Effector CD8-positive, alpha-beta T cell (primary cell): ENCODE measurements around the gene ZNF101.

Experiments
- DNase-seq: peaks from one replicate; lab custom pipeline; 2025; lab: John Stamatoyannopoulos, UW
- total RNA-seq, 4 experiments: gene quantifications; one replicate each; lab custom pipeline; 2026; lab: John Stamatoyannopoulos, UW

Gene ZNF101
- total RNA-seq = 87.6 to 221 (median 139) reads per million in 4 experiments

- DNase-seq = peak; percentile 87
Observed at GRCh38 chr19:19668230-19669012, at the start of gene ZNF101. ZNF101 (plus strand) TSS chr19:19668839; CDS start chr19:19668964, 125 bp downstream.

GRCh38 chr19:19619181-19619848, 49.3 kb upstream of the ZNF101 start:
- DNase-seq = no peak

GRCh38 chr19:19619849-19620210, 48.8 kb upstream of the ZNF101 start:
- no peak for DNase-seq

- DNase-seq = no peak
Observed at GRCh38 chr19:19623383-19623782, 45.3 kb upstream of the ZNF101 start.

GRCh38 chr19:19624032-19624570, 44.5 kb upstream of the ZNF101 start:
- DNase-seq = no peak

- no peak for DNase-seq
Observed at GRCh38 chr19:19626516-19627472, 41.8 kb upstream of the ZNF101 start.

GRCh38 chr19:19627621-19628500, 40.8 kb upstream of the ZNF101 start, which contains the start of gene LPAR2:
LPAR2 (minus strand) TSS chr19:19628220; CDS start chr19:19627275, 945 bp downstream.
- peak; percentile 72 for DNase-seq

- DNase-seq = peak; percentile 11
Observed at GRCh38 chr19:19628501-19629134, 40.0 kb upstream of the ZNF101 start.

- DNase-seq = no peak
Observed at GRCh38 chr19:19630062-19630414, 38.6 kb upstream of the ZNF101 start.

GRCh38 chr19:19630426-19630825, 38.2 kb upstream of the ZNF101 start:
- no peak for DNase-seq

- DNase-seq = no peak
Observed at GRCh38 chr19:19631346-19631745, 37.3 kb upstream of the ZNF101 start.

- DNase-seq = no peak
Observed at GRCh38 chr19:19632661-19633060, 36.0 kb upstream of the ZNF101 start.

GRCh38 chr19:19633711-19634515, 34.7 kb upstream of the ZNF101 start:
- no peak for DNase-seq

GRCh38 chr19:19634516-19635312, 33.9 kb upstream of the ZNF101 start:
- DNase-seq = no peak

GRCh38 chr19:19635313-19635702, 33.3 kb upstream of the ZNF101 start:
- no peak for DNase-seq

GRCh38 chr19:19636573-19637185, 32.0 kb upstream of the ZNF101 start:
- no peak for DNase-seq

- no peak for DNase-seq
Observed at GRCh38 chr19:19637186-19637522, 31.5 kb upstream of the ZNF101 start.

GRCh38 chr19:19637523-19638251, 31.0 kb upstream of the ZNF101 start:
- DNase-seq = no peak
